Gastroesophageal sphincter (tissue), 4 donors: ENCODE data around the gene GSTT4. TPM values are rescaled to one million over a fixed set of nuclear protein-coding genes. Genes with fewer than 3 reads are reported as not detected.
A peak's percentile ranks its signal among the peaks of the same experiment; 100 is the strongest.
"Not testable (repeated sequence)": the region's sequence is repeated elsewhere in the genome, so short reads cannot be mapped to it uniquely, and the experiment has no call there.

ENCODE experiments used
- ATAC-seq: fragments of 150-250 bp; one replicate; pipeline ENCODE4 v1.9.1; 2016; ENCODE audit warnings: mild to moderate bottlenecking, moderate library complexity
- H3K27ac ChIP-seq, 4 donors: fragments of 200-600 bp; sonication (generic) in 3 of 4; 1 replicate in 3 of 4; 2 replicates in 1 of 4; pipeline ENCODE4 v1.5.1; 2016 to 2019
- H3K27me3 ChIP-seq: fragments of 200-600 bp; sonication (generic); one replicate; pipeline ENCODE4 v1.5.1; 2019
- H3K36me3 ChIP-seq, 2 donors: fragments of 200-600 bp; sonication (generic); one replicate each; pipeline ENCODE4 v1.5.1; 2019; ENCODE audit warnings: control low read depth in 1 of 2
- H3K4me1 ChIP-seq, 3 donors: fragments of 200-600 bp; sonication (generic); 1 replicate in 2 of 3; 2 replicates in 1 of 3; pipeline ENCODE4 v1.5.1; 2016 to 2019; ENCODE audit warnings: control low read depth in 2 of 3
- H3K4me3 ChIP-seq, 2 donors: fragments of 200-600 bp; sonication (generic); one replicate each; pipeline ENCODE4 v1.5.1; 2019; ENCODE audit warnings: mild to moderate bottlenecking in 1 of 2, moderate library complexity in 1 of 2
- H3K9me3 ChIP-seq, 3 donors: fragments of 200-600 bp; sonication (generic); one replicate each; pipeline ENCODE4 v1.5.1; 2017 to 2019; ENCODE audit warnings: control low read depth in 2 of 3
- EP300 ChIP-seq: sonication (generic); formaldehyde crosslinking; IDR thresholded peaks from one replicate; pipeline ENCODE4 v1.6.1; 2017; ENCODE audit warnings: antibody characterized with exemption, mild to moderate bottlenecking
- POLR2A ChIP-seq, 2 donors: fragments of 450-650 bp; IDR thresholded peaks; one replicate each; pipeline ENCODE4 v1.6.1; 2017; ENCODE audit warnings: antibody characterized with exemption in 2 of 2, mild to moderate bottlenecking in 2 of 2, moderate library complexity in 1 of 2
- POLR2AphosphoS5 ChIP-seq: sonication (generic); formaldehyde crosslinking; IDR thresholded peaks from one replicate; pipeline ENCODE4 v1.6.1; 2017; ENCODE audit warnings: antibody characterized with exemption
- WGBS, 2 donors: methylation state at CpG; one replicate each; pipeline ENCODE4 v1.1.5; 2018; ENCODE audit warnings: low coverage in 1 of 2; 5-methylcytosine and 5-hydroxymethylcytosine counted together
- total RNA-seq, 4 donors: library from RNA; depleted of rRNA; stranded (reverse); fragments of >200 nt; gene quantifications; one replicate each; pipeline ENCODE4 v1.1.0, GENCODE V29; 2016
- TF ChIP-seq, protein P1 (sequence below), 4 experiments: fragments of 200-600 bp in 2 of 4; fragments of 450-650 bp in 2 of 4; sonication (generic) in 1 of 4; IDR thresholded peaks; one replicate each; pipeline ENCODE4 v1.5.1; 2017 to 2019; ENCODE audit warnings: antibody characterized with exemption in 4 of 4, mild to moderate bottlenecking in 2 of 4, moderate library complexity in 2 of 4

GSTT4 gene
- total RNA-seq, 4 donors from 2014 or later = 0.23 TPM; not detected in 3

DNA sequence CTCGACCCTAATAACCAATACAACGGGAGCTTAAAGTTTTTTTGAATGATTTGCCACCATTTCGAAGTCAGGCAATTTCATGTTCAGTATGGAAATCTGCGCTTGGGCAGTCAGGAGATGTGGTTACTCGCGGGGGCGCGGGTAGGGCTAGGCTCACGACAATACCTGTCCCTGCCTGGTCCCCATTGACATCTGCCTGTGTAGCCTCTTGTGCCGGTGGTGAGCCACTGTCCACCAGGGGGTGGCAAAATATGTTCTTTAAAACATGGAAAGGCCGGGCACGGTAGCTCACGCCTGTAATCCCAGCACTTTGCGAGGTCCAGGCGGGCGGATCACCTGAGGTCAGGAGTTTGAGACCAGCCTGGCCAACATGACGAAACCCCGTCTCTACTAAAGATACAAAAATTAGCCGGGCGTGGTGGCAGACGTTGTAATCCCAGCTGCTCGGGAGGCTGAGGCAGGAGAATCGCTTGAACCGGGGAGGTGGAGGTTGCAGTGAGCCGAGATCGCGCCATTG, 30.4 kb downstream of the GSTT4 start:
- not testable (repeated sequence) for H3K9me3 ChIP-seq, H3K27ac ChIP-seq, H3K4me3 ChIP-seq, H3K27me3 ChIP-seq
- Histone ChIP-seq H3K4me1 (peaks cover 0 to 15% (median 0%) of the 10 kb centered on the region in 3 donors), H3K36me3 (peaks cover 0 to 21% of the 10 kb centered on the region in 2 donors)
- ATAC-seq = peak; percentile 17
- WGBS, 2 donors = no CpG with 5 or more reads among the region's 27 CpGs

DNA sequence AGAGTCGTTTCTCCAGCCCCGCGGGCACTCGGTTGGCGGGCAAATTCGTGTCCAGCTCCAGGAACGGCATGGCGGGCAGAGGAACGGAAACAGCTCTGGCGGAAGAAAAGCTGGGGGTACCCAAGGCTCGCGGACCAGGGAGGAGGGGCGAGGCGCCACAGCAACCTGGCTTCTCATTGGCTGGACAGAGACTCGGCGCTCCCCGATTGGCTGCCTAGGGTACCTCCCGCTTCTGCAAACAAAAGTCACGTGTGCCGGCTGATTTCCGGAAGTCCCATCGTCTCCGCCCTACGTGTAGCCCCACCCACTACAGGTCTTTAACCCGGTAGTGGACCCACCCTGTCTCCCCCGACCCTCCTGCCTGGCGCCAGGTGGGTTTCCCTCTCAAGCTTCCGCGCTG, 30.9 kb downstream of the GSTT4 start, which contains the start of gene DDT:
Gene DDT, minus strand, starts transcription at position 97 of the 400 bp plus-strand sequence. Its CDS starts 27 bp downstream, at position 70.
- not testable (repeated sequence) for H3K4me3 ChIP-seq
- no CpG with 5 or more reads among the region's 29 CpGs for WGBS, 2 donors

DNA sequence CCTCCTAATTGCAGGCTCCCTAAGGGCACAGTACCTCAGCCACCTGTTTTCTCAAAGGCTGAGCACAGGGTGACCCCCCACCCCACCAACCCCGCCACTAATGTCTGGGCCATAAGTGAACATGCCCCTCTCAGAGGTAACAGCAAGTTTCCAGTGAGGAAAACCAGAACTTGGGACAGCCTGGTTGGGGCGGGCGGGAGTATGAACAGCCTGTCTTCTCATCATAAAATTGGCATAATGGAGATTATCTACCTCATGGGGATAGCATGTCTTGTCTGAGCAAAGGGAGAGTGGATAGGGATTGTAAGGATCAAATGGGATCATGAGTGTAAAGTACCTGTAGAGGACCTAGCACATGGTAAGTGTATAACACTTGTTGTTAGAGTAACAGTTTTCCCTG, 33.3 kb downstream of the GSTT4 start:
- H3K9me3 ChIP-seq, H3K27ac ChIP-seq, ATAC-seq, H3K4me3 ChIP-seq, H3K27me3 ChIP-seq: not testable (repeated sequence)
- Histone ChIP-seq H3K36me3 (peaks cover 0 to 30% of the 10 kb centered on the region in 2 donors), H3K4me1 (peaks cover 0 to 24% (median 0%) of the 10 kb centered on the region in 3 donors)
- 87% methylated on average over 2 of the region's 3 CpGs; no CpG with 5 or more reads in 1 of the 2 donors for WGBS, 2 donors

More for the DNA sequence above, 30.9 kb downstream of the GSTT4 start, which contains the start of gene DDT:
- peak; percentile 99 for ATAC-seq
- not testable (repeated sequence) for H3K27me3 ChIP-seq, H3K9me3 ChIP-seq, H3K27ac ChIP-seq
- Histone ChIP-seq H3K4me1 (peaks cover 0 to 20% (median 0%) of the 10 kb centered on the region in 3 donors), H3K36me3 (peaks cover 0 to 26% of the 10 kb centered on the region in 2 donors)

DNA sequence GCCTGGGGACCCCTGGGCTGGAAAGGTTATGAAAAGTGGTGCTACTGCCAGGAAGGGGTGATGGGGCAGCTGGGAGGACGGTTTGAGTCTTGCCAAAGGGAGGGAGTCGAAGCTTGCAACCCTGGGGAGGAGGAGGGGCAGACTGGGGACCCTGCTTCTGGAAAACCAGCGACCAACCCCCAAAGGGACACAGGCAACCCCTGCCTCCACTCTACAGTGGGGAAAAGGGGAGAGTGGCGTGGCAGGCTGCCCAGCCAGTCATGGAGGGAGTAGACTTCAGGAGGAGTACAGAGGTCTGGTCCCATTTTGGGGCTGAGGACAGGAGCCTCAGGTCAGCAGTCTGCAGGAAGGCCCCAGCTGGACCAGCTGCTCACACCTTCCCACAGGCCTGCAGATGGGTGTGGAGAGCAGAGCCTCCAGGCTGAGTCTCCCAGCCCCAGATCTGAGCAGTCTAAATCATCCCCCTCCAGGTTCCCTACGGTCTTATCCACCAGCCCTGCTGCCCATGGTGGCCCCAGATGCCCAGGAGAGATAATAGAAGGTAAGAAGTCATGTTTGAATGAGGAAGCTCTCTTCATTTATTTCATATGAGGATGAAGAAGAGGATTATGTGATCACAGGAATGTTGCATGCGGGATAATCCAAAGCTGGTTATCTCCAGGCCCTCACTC, 34.3 kb downstream of the GSTT4 start:
- no peak for ATAC-seq
- Histone ChIP-seq H3K36me3 (peaks cover 0 to 30% of the 10 kb centered on the region in 2 donors), H3K4me3 (no peak overlapping the region), H3K27me3 (no peaks in the 10 kb centered on the region), H3K9me3 (no peaks in the 10 kb centered on the region), H3K27ac (no peak overlapping the region), H3K4me1 (peaks cover 0 to 24% (median 0%) of the 10 kb centered on the region in 3 donors)
- no peak for TF ChIP-seq POLR2AphosphoS5
- TF ChIP-seq, protein P1, sequence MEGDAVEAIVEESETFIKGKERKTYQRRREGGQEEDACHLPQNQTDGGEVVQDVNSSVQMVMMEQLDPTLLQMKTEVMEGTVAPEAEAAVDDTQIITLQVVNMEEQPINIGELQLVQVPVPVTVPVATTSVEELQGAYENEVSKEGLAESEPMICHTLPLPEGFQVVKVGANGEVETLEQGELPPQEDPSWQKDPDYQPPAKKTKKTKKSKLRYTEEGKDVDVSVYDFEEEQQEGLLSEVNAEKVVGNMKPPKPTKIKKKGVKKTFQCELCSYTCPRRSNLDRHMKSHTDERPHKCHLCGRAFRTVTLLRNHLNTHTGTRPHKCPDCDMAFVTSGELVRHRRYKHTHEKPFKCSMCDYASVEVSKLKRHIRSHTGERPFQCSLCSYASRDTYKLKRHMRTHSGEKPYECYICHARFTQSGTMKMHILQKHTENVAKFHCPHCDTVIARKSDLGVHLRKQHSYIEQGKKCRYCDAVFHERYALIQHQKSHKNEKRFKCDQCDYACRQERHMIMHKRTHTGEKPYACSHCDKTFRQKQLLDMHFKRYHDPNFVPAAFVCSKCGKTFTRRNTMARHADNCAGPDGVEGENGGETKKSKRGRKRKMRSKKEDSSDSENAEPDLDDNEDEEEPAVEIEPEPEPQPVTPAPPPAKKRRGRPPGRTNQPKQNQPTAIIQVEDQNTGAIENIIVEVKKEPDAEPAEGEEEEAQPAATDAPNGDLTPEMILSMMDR (IDR thresholded peaks at IDR 0.05) = no peak
- no peak for TF ChIP-seq EP300
- no peak for TF ChIP-seq POLR2A (IDR thresholded peaks at IDR 0.05)
- WGBS, 2 donors = 54 to 75% methylated on average over 2 to 3 of the region's 6 CpGs

DNA sequence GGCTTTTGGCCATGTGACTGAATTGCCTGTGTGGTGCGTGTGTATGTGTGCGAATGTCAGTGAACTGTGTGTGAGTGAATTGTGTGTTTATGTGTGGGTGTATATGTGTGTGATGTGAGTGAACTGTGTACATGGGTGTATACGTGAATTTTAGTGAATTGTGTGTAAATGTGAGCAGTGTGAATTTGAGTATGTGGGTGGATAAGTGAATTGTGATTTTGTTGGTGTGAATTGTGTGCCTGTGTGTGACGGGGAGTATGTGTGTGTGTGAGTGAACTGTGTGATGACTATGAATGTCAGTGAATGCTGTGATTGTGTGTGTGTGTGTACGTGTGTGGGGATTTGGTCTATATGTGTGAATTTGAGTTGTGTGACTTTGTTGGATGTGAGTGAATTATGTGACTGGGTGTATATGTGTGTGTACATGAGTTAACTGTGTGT, 35.0 kb downstream of the GSTT4 start:
- Histone ChIP-seq H3K4me3 (no peak overlapping the region), H3K9me3 (no peaks in the 10 kb centered on the region), H3K27me3 (no peaks in the 10 kb centered on the region), H3K36me3 (peaks cover 0 to 30% of the 10 kb centered on the region in 2 donors), H3K4me1 (peaks cover 0 to 24% (median 0%) of the 10 kb centered on the region in 3 donors), H3K27ac (no peak overlapping the region)
- TF ChIP-seq EP300 (no peak), POLR2AphosphoS5 (no peak), POLR2A (IDR thresholded peaks at IDR 0.05) (no peak)
- TF ChIP-seq, protein P1 (IDR thresholded peaks at IDR 0.05) = no peak
- ATAC-seq = no peak
- 70 to 79% methylated on average over 5 of the region's 5 CpGs for WGBS, 2 donors

DNA sequence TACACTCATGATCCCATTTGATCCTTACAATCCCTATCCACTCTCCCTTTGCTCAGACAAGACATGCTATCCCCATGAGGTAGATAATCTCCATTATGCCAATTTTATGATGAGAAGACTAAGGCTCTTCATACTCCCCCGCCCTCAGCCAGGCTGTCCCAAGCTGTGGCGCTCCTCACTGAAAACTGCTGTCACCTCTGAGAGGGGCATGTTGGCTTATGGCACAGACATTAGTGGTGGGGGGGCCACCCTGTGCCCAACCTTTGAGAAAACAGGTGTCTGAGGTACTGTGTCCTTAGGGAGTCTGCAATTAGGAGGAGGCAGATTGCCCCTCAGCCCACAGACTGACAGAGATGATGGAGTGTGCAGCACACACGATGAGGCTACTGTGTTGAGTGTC, 36.2 kb downstream of the GSTT4 start:
- 60% methylated on average over 1 of the region's 3 CpGs; no CpG with 5 or more reads in 1 of the 2 donors for WGBS, 2 donors

DNA sequence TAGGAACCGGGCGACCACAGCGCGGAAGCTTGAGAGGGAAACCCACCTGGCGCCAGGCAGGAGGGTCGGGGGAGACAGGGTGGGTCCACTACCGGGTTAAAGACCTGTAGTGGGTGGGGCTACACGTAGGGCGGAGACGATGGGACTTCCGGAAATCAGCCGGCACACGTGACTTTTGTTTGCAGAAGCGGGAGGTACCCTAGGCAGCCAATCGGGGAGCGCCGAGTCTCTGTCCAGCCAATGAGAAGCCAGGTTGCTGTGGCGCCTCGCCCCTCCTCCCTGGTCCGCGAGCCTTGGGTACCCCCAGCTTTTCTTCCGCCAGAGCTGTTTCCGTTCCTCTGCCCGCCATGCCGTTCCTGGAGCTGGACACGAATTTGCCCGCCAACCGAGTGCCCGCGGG, 38.7 kb downstream of the GSTT4 start, which contains the start of gene DDTL:
Gene DDTL, plus strand, starts transcription at position 321 of the 400 bp plus-strand sequence. Its CDS starts 27 bp downstream, at position 348.
- Histone ChIP-seq H3K4me1 (peaks cover 0 to 20% (median 0%) of the 10 kb centered on the region in 3 donors), H3K36me3 (peaks cover 0 to 26% of the 10 kb centered on the region in 2 donors)
- ATAC-seq = peak; percentile 100
- H3K9me3 ChIP-seq, H3K4me3 ChIP-seq, H3K27ac ChIP-seq, H3K27me3 ChIP-seq: not testable (repeated sequence)
- no CpG with 5 or more reads among the region's 30 CpGs for WGBS, 2 donors

More for the DNA sequence above, 36.2 kb downstream of the GSTT4 start:
- no peaks in the 10 kb centered on the region for H3K27me3 ChIP-seq
- H3K4me1 ChIP-seq = peaks cover 0 to 24% (median 0%) of the 10 kb centered on the region in 3 donors
- H3K9me3 ChIP-seq = no peaks in the 10 kb centered on the region
- no peak overlapping the region for H3K27ac ChIP-seq
- no peak for TF ChIP-seq POLR2AphosphoS5
- TF ChIP-seq EP300 = no peak
- TF ChIP-seq POLR2A (IDR thresholded peaks at IDR 0.05) = no peak
- TF ChIP-seq, protein P1 (IDR thresholded peaks at IDR 0.05) = no peak
- H3K36me3 ChIP-seq = peaks cover 0 to 30% of the 10 kb centered on the region in 2 donors
- no peak for ATAC-seq
- H3K4me3 ChIP-seq = no peak overlapping the region

DNA sequence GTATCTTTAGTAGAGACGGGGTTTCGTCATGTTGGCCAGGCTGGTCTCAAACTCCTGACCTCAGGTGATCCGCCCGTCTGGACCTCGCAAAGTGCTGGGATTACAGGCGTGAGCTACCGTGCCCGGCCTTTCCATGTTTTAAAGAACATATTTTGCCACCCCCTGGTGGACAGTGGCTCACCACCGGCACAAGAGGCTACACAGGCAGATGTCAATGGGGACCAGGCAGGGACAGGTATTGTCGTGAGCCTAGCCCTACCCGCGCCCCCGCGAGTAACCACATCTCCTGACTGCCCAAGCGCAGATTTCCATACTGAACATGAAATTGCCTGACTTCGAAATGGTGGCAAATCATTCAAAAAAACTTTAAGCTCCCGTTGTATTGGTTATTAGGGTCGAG, 39.2 kb downstream of the GSTT4 start:
- H3K27me3 ChIP-seq, H3K9me3 ChIP-seq, H3K27ac ChIP-seq, ATAC-seq, H3K4me3 ChIP-seq: not testable (repeated sequence)
- H3K4me1 ChIP-seq = peaks cover 0 to 15% (median 0%) of the 10 kb centered on the region in 3 donors
- WGBS, 2 donors = no CpG with 5 or more reads among the region's 18 CpGs
- peaks cover 0 to 21% of the 10 kb centered on the region in 2 donors for H3K36me3 ChIP-seq

DNA sequence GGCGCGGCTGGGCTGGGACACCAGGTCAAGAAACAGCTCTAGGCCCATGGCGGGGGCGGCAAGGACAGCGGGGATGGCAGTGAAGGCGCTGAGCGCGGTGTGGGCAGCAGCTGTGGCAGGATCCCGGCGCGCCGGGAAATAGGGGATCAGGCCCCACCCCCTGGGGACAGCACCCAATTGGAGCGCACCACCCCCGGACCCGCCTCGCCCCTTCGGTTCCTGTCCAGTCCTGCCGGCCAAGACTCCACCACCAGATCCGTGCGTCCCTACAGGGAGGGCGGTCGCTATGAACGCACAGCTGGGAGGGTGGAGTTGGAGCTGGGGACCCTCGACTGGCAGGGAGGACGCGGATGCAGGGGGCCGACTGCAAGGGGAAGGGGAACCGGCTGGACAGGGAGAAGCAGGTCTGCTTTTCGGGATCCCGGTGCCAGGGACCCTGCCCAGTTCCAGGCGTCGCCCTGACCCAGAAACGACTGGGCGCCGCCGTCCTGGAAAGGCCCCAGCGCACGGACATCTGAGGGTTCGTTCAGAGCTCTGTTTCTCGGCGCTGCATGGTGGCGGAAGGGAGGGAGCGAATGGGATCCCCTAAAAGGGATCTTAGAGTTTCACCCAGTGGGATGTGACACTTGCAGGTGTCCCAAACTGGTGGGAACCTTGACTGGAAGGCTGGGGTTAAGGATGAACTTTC, 44.0 kb downstream of the GSTT4 start, which contains the start of gene GSTT2B:
Gene GSTT2B, minus strand, starts transcription at position 112 of the 688 bp plus-strand sequence. Its CDS starts 64 bp downstream, at position 48.
- WGBS, 2 donors = no CpG with 5 or more reads among the region's 43 CpGs
- Histone ChIP-seq H3K4me1 (peaks cover 0 to 11% (median 0%) of the 10 kb centered on the region in 3 donors), H3K27ac (peak within 1 kb of the TSS in 1 of 4 donors; percentile 54), H3K4me3 (peak within 1 kb of the TSS in 1 of 2 donors; percentile 40)
- H3K27me3 ChIP-seq, H3K9me3 ChIP-seq, H3K36me3 ChIP-seq: not testable (repeated sequence)
- peak; percentile 95 for ATAC-seq
